ENCODE measurements around the gene MASP1.

Gene MASP1

GRCh38 chr3:187314176-187314575, 22.6 kb upstream of the MASP1 start:
- Mint-ChIP-seq H3K27me3 (peaks cover 29% of the 10 kb centered on the region), H3K27ac (no peak overlapping the region), H3K4me1 (ENCODE audit: low read depth) (no peaks in the 10 kb centered on the region), H3K36me3 (ENCODE audit: low read depth) (no peaks in the 10 kb centered on the region), H3K9me3 (no peaks in the 10 kb centered on the region), H3K4me3 (no peak overlapping the region)
- intact Hi-C loops (cut with micrococcal nuclease), result no loop called here

- intact Hi-C loops (cut with micrococcal nuclease), result no loop called here
- H3K9me3 Mint-ChIP-seq, result no peaks in the 10 kb centered on the region
- H3K27ac Mint-ChIP-seq, result no peak overlapping the region
- H3K4me1 Mint-ChIP-seq (ENCODE audit: low read depth), result no peaks in the 10 kb centered on the region
- H3K36me3 Mint-ChIP-seq (ENCODE audit: low read depth), result no peaks in the 10 kb centered on the region
- H3K4me3 Mint-ChIP-seq, result no peak overlapping the region
- peaks cover 19% of the 10 kb centered on the region for H3K27me3 Mint-ChIP-seq
These were observed 19.5 kb upstream of the MASP1 start for GRCh38 chr3:187310954-187311470.

GRCh38 chr3:187310226-187310625, 18.7 kb upstream of the MASP1 start:
- Mint-ChIP-seq H3K36me3 (ENCODE audit: low read depth) (no peaks in the 10 kb centered on the region), H3K4me1 (ENCODE audit: low read depth) (no peaks in the 10 kb centered on the region), H3K27ac (no peak overlapping the region), H3K9me3 (no peaks in the 10 kb centered on the region), H3K4me3 (no peak overlapping the region), H3K27me3 (peaks cover 21% of the 10 kb centered on the region)
- intact Hi-C loops (cut with micrococcal nuclease), result no loop called here

- no peaks in the 10 kb centered on the region for H3K9me3 Mint-ChIP-seq
- no peaks in the 10 kb centered on the region for H3K4me1 Mint-ChIP-seq (ENCODE audit: low read depth)
- peaks cover 7% of the 10 kb centered on the region for H3K27me3 Mint-ChIP-seq
- no peaks in the 10 kb centered on the region for H3K36me3 Mint-ChIP-seq (ENCODE audit: low read depth)
- intact Hi-C loops (cut with micrococcal nuclease), result no loop called here
- H3K27ac Mint-ChIP-seq, result no peak overlapping the region
- H3K4me3 Mint-ChIP-seq, result no peak overlapping the region
These were observed 14.3 kb upstream of the MASP1 start for GRCh38 chr3:187305881-187306280.

GRCh38 chr3:187299611-187300010, 8.1 kb upstream of the MASP1 start:
- Mint-ChIP-seq H3K4me1 (ENCODE audit: low read depth) (no peaks in the 10 kb centered on the region), H3K9me3 (no peaks in the 10 kb centered on the region), H3K27me3 (peaks cover 6% of the 10 kb centered on the region), H3K4me3 (no peak overlapping the region), H3K36me3 (ENCODE audit: low read depth) (no peaks in the 10 kb centered on the region), H3K27ac (no peak overlapping the region)
- intact Hi-C loops (cut with micrococcal nuclease), result no loop called here

- Mint-ChIP-seq H3K4me1 (ENCODE audit: low read depth) (no peaks in the 10 kb centered on the region), H3K4me3 (no peak overlapping the region), H3K36me3 (ENCODE audit: low read depth) (no peaks in the 10 kb centered on the region), H3K27ac (no peak overlapping the region), H3K9me3 (no peaks in the 10 kb centered on the region), H3K27me3 (peaks cover 4% of the 10 kb centered on the region)
- intact Hi-C loops (cut with micrococcal nuclease), result no loop called here
These were observed 5.4 kb upstream of the MASP1 start for GRCh38 chr3:187296911-187297310.

- H3K27ac Mint-ChIP-seq, result no peak overlapping the region
- H3K9me3 Mint-ChIP-seq, result no peaks in the 10 kb centered on the region
- H3K4me3 Mint-ChIP-seq, result no peak overlapping the region
- intact Hi-C loops (cut with micrococcal nuclease), result no loop called here
- H3K36me3 Mint-ChIP-seq (ENCODE audit: low read depth), result no peaks in the 10 kb centered on the region
- H3K4me1 Mint-ChIP-seq (ENCODE audit: low read depth), result no peaks in the 10 kb centered on the region
- peaks cover 12% of the 10 kb centered on the region for H3K27me3 Mint-ChIP-seq
These were observed 4.5 kb upstream of the MASP1 start for GRCh38 chr3:187296058-187296457.

- Mint-ChIP-seq H3K4me1 (ENCODE audit: low read depth) (no peaks in the 10 kb centered on the region), H3K4me3 (no peak overlapping the region), H3K27ac (no peak overlapping the region), H3K36me3 (ENCODE audit: low read depth) (no peaks in the 10 kb centered on the region), H3K9me3 (no peaks in the 10 kb centered on the region), H3K27me3 (peaks cover 17% of the 10 kb centered on the region)
- intact Hi-C loops (cut with micrococcal nuclease), result no loop called here
These were observed 3.9 kb upstream of the MASP1 start for GRCh38 chr3:187295316-187296034.

GRCh38 chr3:187293516-187294430, 2.2 kb upstream of the MASP1 start:
- intact Hi-C loops (cut with micrococcal nuclease), result no loop called here
- H3K4me3 Mint-ChIP-seq, result no peak overlapping the region

GRCh38 chr3:187292631-187293515, 1.3 kb upstream of the MASP1 start:
- intact Hi-C loops (cut with micrococcal nuclease), result no loop called here
- Mint-ChIP-seq H3K4me3 (no peak overlapping the region), H3K36me3 (ENCODE audit: low read depth) (no peaks in the 10 kb centered on the region), H3K27me3 (peaks cover 23% of the 10 kb centered on the region), H3K4me1 (ENCODE audit: low read depth) (peaks cover 8% of the 10 kb centered on the region), H3K27ac (no peak overlapping the region), H3K9me3 (no peaks in the 10 kb centered on the region)

More at GRCh38 chr3:187293516-187294430, 2.2 kb upstream of the MASP1 start:
- H3K4me1 Mint-ChIP-seq (ENCODE audit: low read depth), result peaks cover under 1% of the 10 kb centered on the region
- no peaks in the 10 kb centered on the region for H3K36me3 Mint-ChIP-seq (ENCODE audit: low read depth)
- no peaks in the 10 kb centered on the region for H3K9me3 Mint-ChIP-seq
- no peak overlapping the region for H3K27ac Mint-ChIP-seq
- peaks cover 23% of the 10 kb centered on the region for H3K27me3 Mint-ChIP-seq

- intact Hi-C loops (cut with micrococcal nuclease), result no loop called here
- H3K4me1 Mint-ChIP-seq (ENCODE audit: low read depth), result peaks cover 8% of the 10 kb centered on the region
- no peak overlapping the region for H3K27ac Mint-ChIP-seq
- H3K36me3 Mint-ChIP-seq (ENCODE audit: low read depth), result no peaks in the 10 kb centered on the region
- H3K4me3 Mint-ChIP-seq, result no peak overlapping the region
- peaks cover 25% of the 10 kb centered on the region for H3K27me3 Mint-ChIP-seq
- H3K9me3 Mint-ChIP-seq, result no peaks in the 10 kb centered on the region
These were observed 644 bp upstream of the MASP1 start for GRCh38 chr3:187292181-187292580.

GRCh38 chr3:187291001-187291511, 481 bp downstream of the MASP1 start:
- no peaks in the 10 kb centered on the region for H3K9me3 Mint-ChIP-seq
- H3K27me3 Mint-ChIP-seq, result peaks cover 27% of the 10 kb centered on the region
- no peak overlapping the region for H3K4me3 Mint-ChIP-seq

GRCh38 chr3:187290503-187290902, 1.0 kb downstream of the MASP1 start:
- Mint-ChIP-seq H3K27ac (no peak overlapping the region), H3K9me3 (no peaks in the 10 kb centered on the region), H3K36me3 (ENCODE audit: low read depth) (no peaks in the 10 kb centered on the region), H3K4me3 (no peak overlapping the region), H3K4me1 (ENCODE audit: low read depth) (peaks cover 8% of the 10 kb centered on the region), H3K27me3 (peaks cover 25% of the 10 kb centered on the region)
- intact Hi-C loops (cut with micrococcal nuclease), result no loop called here

More at GRCh38 chr3:187291001-187291511, 481 bp downstream of the MASP1 start:
- Mint-ChIP-seq H3K27ac (no peak overlapping the region), H3K4me1 (ENCODE audit: low read depth) (peaks cover 8% of the 10 kb centered on the region), H3K36me3 (ENCODE audit: low read depth) (no peaks in the 10 kb centered on the region)
- intact Hi-C loops (cut with micrococcal nuclease), result no loop called here

Measured in dendritic cell treated with granulocyte-macrophage colony-stimulating factor and Interleukin-4, amounts not matched to agents 40 ng/mL and 50 ng/mL, for 4 days (primary cell).